ENCODE measurements around the gene SLC16A12.
"Not testable (repeated sequence)": the region's sequence is repeated elsewhere in the genome, so short reads cannot be mapped to it uniquely, and the experiment has no call there.

Gene SLC16A12

DNA sequence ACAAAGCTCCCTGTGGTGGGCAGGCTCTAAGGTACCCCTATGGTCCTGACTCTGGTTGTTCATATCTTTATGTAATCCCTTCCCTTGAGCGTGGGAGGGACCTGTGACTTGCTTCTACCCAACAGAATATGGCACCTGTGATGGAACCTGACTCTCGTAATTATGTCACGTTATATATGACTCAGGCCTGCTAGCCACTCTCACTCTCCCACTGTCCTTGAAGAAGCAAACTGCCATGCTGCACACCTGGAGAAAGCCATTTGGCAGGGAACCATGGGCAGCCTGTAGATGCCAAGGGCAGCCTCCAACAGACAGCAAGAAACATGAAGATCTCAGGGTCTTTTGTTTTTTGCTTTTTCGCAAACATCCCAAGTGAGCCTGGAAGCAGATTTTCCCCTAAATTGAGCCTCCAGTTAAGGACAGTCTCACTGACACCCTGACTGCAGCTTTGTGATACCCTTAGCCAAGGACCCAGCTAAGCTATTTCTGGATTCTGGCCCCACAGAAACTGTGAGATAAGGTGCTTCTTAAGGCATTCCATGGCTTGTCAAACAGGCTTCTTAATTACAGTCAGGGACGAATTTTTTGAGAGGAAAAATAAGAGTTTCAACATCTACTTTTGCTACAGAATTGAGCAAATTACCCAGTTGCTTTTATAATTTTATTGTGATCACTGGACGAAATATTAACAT, 71.4 kb downstream of the SLC16A12 start:
- TF ChIP-seq, protein P1, sequence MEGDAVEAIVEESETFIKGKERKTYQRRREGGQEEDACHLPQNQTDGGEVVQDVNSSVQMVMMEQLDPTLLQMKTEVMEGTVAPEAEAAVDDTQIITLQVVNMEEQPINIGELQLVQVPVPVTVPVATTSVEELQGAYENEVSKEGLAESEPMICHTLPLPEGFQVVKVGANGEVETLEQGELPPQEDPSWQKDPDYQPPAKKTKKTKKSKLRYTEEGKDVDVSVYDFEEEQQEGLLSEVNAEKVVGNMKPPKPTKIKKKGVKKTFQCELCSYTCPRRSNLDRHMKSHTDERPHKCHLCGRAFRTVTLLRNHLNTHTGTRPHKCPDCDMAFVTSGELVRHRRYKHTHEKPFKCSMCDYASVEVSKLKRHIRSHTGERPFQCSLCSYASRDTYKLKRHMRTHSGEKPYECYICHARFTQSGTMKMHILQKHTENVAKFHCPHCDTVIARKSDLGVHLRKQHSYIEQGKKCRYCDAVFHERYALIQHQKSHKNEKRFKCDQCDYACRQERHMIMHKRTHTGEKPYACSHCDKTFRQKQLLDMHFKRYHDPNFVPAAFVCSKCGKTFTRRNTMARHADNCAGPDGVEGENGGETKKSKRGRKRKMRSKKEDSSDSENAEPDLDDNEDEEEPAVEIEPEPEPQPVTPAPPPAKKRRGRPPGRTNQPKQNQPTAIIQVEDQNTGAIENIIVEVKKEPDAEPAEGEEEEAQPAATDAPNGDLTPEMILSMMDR (IDR thresholded peaks at IDR 0.05; ENCODE audit: low read depth, low read length, missing control alignments), result no peak

DNA sequence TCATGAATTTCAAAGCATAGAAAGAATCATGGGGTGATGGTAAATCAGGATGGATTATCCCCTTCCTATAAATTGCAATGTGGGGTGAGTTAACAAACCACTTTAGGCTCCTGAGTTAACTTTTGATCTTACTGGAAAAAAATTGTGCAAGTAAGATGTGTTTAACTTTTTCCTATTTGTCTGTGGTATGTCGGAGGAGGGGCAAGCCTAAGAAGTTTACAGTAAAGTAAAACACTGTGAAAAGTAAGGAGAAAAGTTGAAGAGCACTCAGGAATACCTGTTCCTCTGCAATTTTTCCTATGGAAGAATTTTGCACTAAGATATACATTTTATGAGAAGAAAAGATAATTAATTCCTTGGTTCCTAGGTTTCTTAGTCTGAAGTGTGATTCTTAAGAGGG, 76.6 kb downstream of the SLC16A12 start:
- no peak for DNase-seq (ENCODE audit: low read depth)
- TF ChIP-seq, protein P1 (IDR thresholded peaks at IDR 0.05; ENCODE audit: low read depth, low read length, missing control alignments), result no peak
- H3K4me3 ChIP-seq (ENCODE audit: low read depth, low read length), result no peak overlapping the region
- in situ Hi-C loops (cut with HindIII; ENCODE audit: low sequenced_read_pairs), result no loop called here

More for the DNA sequence above, 71.4 kb downstream of the SLC16A12 start:
- DNase-seq (ENCODE audit: low read depth), result no peak
- H3K4me3 ChIP-seq (ENCODE audit: low read depth, low read length), result no peak overlapping the region
- in situ Hi-C loops (cut with HindIII; ENCODE audit: low sequenced_read_pairs), result loop anchor here (5.0 kb wide), 1 partner anchor 88 kb away; no protein-coding TSS in a partner anchor

DNA sequence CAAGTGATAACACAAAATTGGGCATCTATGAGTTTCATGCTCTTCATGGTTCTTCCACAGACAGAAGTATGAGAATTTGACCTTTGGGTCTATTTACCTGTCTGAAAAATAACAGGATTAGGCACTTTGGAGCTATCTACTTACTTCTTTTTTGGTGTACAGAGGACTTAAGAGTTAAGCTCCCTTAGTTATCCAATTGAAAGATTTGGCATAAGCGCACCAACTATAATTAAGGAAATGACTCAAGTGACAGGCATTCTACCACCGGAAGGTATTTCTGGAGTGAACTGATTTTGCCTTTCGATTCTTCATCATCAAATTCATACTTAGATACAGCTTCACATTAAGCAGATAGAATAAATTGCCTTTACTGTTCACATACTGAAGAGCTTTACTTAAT, 77.1 kb downstream of the SLC16A12 start:
- TF ChIP-seq, protein P1 (IDR thresholded peaks at IDR 0.05; ENCODE audit: low read depth, low read length, missing control alignments), result no peak
- in situ Hi-C loops (cut with HindIII; ENCODE audit: low sequenced_read_pairs), result no loop called here
- no peak overlapping the region for H3K4me3 ChIP-seq (ENCODE audit: low read depth, low read length)
- DNase-seq (ENCODE audit: low read depth), result peak; percentile 69

DNA sequence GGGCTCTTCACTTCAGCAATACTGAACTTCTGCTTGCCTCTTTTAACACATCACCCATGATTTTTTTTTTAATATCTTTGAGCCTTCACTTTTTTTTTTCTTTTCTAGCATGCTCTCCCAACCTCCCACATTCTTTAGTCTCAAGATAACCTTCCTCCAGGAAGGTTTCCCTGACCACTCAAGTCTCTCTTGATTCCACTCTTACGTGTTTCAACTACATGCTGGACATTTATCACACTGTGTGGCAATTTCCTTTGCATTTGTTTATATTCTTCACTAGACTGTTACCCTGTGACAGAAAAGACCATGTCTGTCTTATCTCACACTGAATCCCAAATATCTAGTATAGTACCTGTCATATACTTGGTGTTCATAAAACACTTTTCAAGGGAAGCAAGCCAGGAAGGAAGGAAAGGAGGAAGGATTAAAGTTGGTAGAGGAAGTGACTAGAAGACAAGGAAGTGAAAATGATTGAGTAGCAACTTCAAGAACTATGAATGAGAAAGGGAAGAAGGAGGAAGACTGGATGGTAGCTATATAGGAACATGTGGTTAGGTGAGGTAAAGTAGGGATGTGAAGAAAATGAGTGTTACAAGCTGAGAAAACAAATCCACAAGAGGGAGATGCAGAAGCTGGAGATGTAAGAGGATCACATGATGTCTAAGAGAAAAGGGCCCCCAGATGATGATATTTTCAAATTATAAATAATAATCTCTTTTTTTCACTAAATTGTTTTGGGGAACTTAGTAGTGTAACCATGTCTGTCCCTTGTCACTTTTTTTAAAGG, 80.6 kb downstream of the SLC16A12 start:
- no peak overlapping the region for H3K4me3 ChIP-seq (ENCODE audit: low read depth, low read length)
- DNase-seq (ENCODE audit: low read depth), result no peak
- TF ChIP-seq, protein P1 (IDR thresholded peaks at IDR 0.05; ENCODE audit: low read depth, low read length, missing control alignments), result no peak
- in situ Hi-C loops (cut with HindIII; ENCODE audit: low sequenced_read_pairs), result no loop called here

DNA sequence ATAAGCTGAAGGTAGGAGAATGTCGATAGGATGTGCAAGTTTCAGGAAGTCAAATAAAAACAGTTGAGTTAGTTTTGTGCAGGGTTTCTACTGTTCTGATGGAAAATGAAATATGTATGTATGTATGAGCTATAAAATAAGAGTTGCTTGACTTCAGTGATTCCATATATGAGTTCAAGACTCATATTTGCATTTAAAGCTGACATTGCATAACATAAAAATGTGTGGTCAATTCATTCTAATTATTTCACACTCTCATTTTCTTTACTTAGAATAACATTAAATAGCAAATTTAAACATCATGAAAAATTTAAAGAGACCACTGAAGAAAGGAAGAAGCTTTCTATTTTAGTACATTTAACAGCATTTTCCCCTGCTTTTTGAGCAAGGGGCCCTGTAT, 83.2 kb downstream of the SLC16A12 start:
- in situ Hi-C loops (cut with HindIII; ENCODE audit: low sequenced_read_pairs), result no loop called here
- no peak for DNase-seq (ENCODE audit: low read depth)
- no peak overlapping the region for H3K4me3 ChIP-seq (ENCODE audit: low read depth, low read length)
- TF ChIP-seq, protein P1 (IDR thresholded peaks at IDR 0.05; ENCODE audit: low read depth, low read length, missing control alignments), result no peak

DNA sequence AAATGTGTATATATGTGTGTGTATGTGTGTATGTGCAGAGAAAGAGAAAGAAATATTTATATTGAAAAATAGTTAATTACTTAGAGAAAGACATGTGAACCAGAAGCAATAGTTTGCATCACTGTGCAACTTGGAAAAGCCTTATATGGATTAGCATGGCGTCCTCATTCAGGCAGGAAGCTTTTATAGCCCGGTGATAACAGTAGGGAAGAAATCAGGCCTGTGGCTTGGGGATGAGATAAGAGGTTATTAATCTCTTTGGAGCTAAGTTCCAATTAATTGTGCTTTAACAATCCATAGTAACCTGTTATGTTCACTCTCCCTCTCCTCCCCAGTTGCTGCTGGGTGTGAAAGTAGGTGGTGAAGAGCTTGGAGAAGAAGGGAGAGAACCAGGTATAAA, 84.5 kb downstream of the SLC16A12 start:
- H3K4me3 ChIP-seq (ENCODE audit: low read depth, low read length), result no peak overlapping the region
- TF ChIP-seq, protein P1 (IDR thresholded peaks at IDR 0.05; ENCODE audit: low read depth, low read length, missing control alignments), result no peak
- in situ Hi-C loops (cut with HindIII; ENCODE audit: low sequenced_read_pairs), result no loop called here
- no peak for DNase-seq (ENCODE audit: low read depth)

DNA sequence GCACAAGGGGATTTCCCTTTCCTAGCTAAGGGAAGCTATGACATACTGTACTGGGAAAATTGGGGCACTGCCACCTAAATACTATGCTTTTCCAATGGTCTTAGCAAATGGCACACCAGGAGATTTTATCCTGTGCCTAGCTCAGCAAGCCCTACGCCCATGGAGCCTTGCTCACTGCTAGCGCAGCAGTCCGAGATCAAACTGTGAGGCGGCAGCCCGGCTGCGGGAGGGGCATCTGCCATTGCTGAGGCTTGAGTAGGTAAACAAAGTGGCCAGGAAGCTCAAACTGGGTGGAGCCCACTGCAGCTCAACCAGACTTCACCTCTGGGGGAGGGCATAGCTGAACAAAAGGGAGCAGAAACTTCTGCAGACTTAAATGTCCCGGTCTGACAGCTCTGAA, 90.6 kb downstream of the SLC16A12 start:
- H3K4me3 ChIP-seq (ENCODE audit: low read depth, low read length); DNase-seq (ENCODE audit: low read depth); in situ Hi-C loops (cut with HindIII; ENCODE audit: low sequenced_read_pairs): not testable (repeated sequence)

Measured in astrocyte of the cerebellum (primary cell).